Inflammatory macrophage treated with lipopolysaccharide for 4 hours (primary cell): Measurements from ENCODE around the gene GLIS1.

Experiments
- DNase-seq: peaks from one replicate; pipeline ENCODE4 v3.0.0-alpha.2; 2020

The GLIS1 gene

GRCh38 chr1:53543778-53544695, 194.9 kb downstream of the GLIS1 start:
- DNase-seq, result no peak

- DNase-seq, result no peak
Observed at GRCh38 chr1:53543130-53543777, 195.7 kb downstream of the GLIS1 start.

- no peak for DNase-seq
Observed at GRCh38 chr1:53542551-53542950, 196.4 kb downstream of the GLIS1 start.

- no peak for DNase-seq
Observed at GRCh38 chr1:53541761-53542550, 197.0 kb downstream of the GLIS1 start.

GRCh38 chr1:53541263-53541625, 197.7 kb downstream of the GLIS1 start:
- no peak for DNase-seq

GRCh38 chr1:53540604-53541262, 198.2 kb downstream of the GLIS1 start:
- DNase-seq, result no peak

- DNase-seq, result no peak
Observed at GRCh38 chr1:53539711-53540603, 199.0 kb downstream of the GLIS1 start.

- no peak for DNase-seq
Observed at GRCh38 chr1:53539226-53539625, 199.7 kb downstream of the GLIS1 start.

- DNase-seq, result no peak
Observed at GRCh38 chr1:53536606-53537005, 202.4 kb downstream of the GLIS1 start.

- no peak for DNase-seq
Observed at GRCh38 chr1:53535846-53536245, 203.1 kb downstream of the GLIS1 start.

- DNase-seq, result no peak
Observed at GRCh38 chr1:53535226-53535625, 203.7 kb downstream of the GLIS1 start.

GRCh38 chr1:53532912-53533311, 206.1 kb downstream of the GLIS1 start:
- no peak for DNase-seq

- no peak for DNase-seq
Observed at GRCh38 chr1:53532377-53532776, 206.6 kb downstream of the GLIS1 start.

GRCh38 chr1:53530550-53530949, 208.4 kb downstream of the GLIS1 start:
- no peak for DNase-seq

- no peak for DNase-seq
Observed at GRCh38 chr1:53529555-53529954, 209.4 kb downstream of the GLIS1 start.

- DNase-seq, result no peak
Observed at GRCh38 chr1:53527368-53527767, 211.6 kb downstream of the GLIS1 start.

GRCh38 chr1:53526451-53527101, 212.4 kb downstream of the GLIS1 start:
- no peak for DNase-seq

- no peak for DNase-seq
Observed at GRCh38 chr1:53525595-53525994, 213.4 kb downstream of the GLIS1 start.

GRCh38 chr1:53524428-53525375, 214.3 kb downstream of the GLIS1 start:
- DNase-seq, result no peak

GRCh38 chr1:53521924-53522552, 216.9 kb downstream of the GLIS1 start:
- no peak for DNase-seq
